Parietal lobe (tissue), 1 donor: Measurements from ENCODE around the gene STEAP4. TPM values are rescaled to one million over a fixed set of nuclear protein-coding genes. Genes with fewer than 3 reads are reported as not detected.

ENCODE experiments used
- total RNA-seq: library from RNA; depleted of rRNA; stranded (reverse); fragments of >200 nt; gene quantifications from one replicate; pipeline ENCODE4 v1.2.3, GENCODE V29; 2014

The STEAP4 gene
- 0.31 TPM for total RNA-seq

GRCh38 chr7:88306590-88307048, at the start of gene STEAP4:
TSS of gene STEAP4 (minus strand) at chr7:88306894. CDS start at chr7:88284269, 22,625 bp downstream.

Other genes starting within 250 kb of the STEAP4 start
- 80.8 TPM for gene SRI, start 86.9 kb downstream of the STEAP4 start, total RNA-seq